ENCODE measurements around the gene NCAM1.

- TF ChIP-seq CTCF (conservative IDR thresholded peaks at IDR 0.05 in 1 of 2, IDR thresholded peaks at IDR 0.05 in 1 of 2; ENCODE audit: low read depth in 1 of 2, low read length in 2 of 2) (no peak), EZH2 (IDR thresholded peaks at IDR 0.05; ENCODE audit: low read length, missing control alignments) (no peak)
Measured at GRCh38 chr11:113282898-113283437, 321.7 kb downstream of the NCAM1 start.

Data from fibroblast of lung (primary cell).